GM18951 (cell line): Measurements from ENCODE around the gene ANO7.

Experiments used
- POLR2A ChIP-seq: IDR thresholded peaks from 4 replicates; pipeline ENCODE4 v1.6.1; 2011; ENCODE audit warnings: mild to moderate bottlenecking; ENCODE audit not compliant: insufficient read length, insufficient read depth; ENCODE audit errors: extremely low read depth
- in situ Hi-C: fragments of 300-500 bp; cut with MboI; formaldehyde crosslinking; loops from one replicate; pipeline ENCODE4 v1.12.0; 2022; ENCODE audit warnings: low sequenced_read_pairs, mixed read lengths, inconsistent platforms; ENCODE audit not compliant: unreplicated experiment

ANO7 gene

GRCh38 chr2:241202268-241202585 lies 13.8 kb downstream of the ANO7 start:
- TF ChIP-seq POLR2A: no peak
- in situ Hi-C loops: no loop called here

DNA sequence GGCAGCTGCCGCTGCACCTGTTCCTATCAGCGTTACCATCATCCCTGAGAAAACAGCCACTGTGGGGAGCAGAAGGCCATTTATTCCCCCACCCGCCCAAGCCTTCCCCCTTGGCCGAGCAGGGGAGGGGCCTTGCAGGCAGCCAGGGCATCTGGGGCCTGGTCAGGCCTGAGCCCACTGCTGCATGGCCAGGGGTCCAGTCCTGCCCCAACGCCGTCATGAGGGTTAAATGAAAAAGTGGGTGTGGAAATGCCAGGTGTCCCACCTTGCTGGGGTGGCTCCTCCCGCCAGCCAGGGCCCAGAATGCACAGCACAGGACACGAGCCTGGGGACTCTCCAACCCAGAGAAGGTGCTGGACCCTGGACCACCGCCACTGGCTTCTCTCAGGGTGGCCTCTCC lies 14.2 kb downstream of the ANO7 start:
- TF ChIP-seq POLR2A: no peak
- in situ Hi-C loops: no loop called here

GRCh38 chr2:241203218-241204009 lies 14.9 kb downstream of the ANO7 start:
- in situ Hi-C loops: no loop called here

DNA sequence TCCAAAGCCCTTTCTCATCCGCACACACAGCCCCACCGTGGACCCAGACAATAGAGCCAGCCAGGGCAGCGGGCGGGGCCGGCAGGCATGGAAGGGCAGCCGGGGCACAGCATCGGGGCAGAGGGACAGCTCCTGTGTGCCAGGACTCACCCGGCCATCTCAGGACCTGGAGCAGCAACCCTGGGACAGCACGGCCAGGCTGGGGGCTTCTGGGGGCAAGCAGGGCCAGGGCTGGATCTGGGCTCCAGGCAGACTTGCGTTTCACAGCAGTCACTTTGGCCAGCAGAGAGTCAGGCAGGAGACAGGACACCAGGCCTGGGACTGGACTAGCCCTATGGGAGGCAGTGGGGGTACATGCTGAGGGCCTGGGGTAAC lies 15.5 kb downstream of the ANO7 start:
- in situ Hi-C loops: no loop called here
- TF ChIP-seq POLR2A: no peak

More at GRCh38 chr2:241203218-241204009, 14.9 kb downstream of the ANO7 start:
- TF ChIP-seq POLR2A: no peak

DNA sequence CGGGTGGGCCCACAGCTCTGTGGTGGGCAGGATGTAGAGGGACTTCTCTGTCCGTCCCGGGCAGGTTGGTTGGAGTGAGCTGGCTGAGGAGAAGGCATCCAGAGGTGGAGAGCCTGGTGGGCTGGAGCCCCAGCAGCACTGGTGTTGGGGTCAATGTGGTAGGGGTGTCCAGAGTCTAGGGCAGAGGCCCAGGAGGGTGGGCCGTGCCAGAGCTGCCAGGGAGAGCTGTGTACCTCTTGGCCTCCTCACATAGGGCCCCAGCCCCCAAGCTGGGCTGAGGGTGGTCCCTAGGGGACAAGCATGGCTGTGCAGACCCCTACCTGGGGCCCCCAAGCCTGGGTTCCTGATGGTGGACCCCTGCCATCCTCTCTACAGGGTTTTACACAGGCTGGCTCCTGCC lies 16.0 kb downstream of the ANO7 start:
- no peak for TF ChIP-seq POLR2A

GRCh38 chr2:241205086-241205485 lies 16.6 kb downstream of the ANO7 start:
- no peak for TF ChIP-seq POLR2A

More for the DNA sequence above, 16.0 kb downstream of the ANO7 start:
- in situ Hi-C loops: no loop called here

GRCh38 chr2:241207151-241207550 lies 18.7 kb downstream of the ANO7 start:
- no peak for TF ChIP-seq POLR2A
- in situ Hi-C loops: no loop called here

More at GRCh38 chr2:241205086-241205485, 16.6 kb downstream of the ANO7 start:
- in situ Hi-C loops: no loop called here

DNA sequence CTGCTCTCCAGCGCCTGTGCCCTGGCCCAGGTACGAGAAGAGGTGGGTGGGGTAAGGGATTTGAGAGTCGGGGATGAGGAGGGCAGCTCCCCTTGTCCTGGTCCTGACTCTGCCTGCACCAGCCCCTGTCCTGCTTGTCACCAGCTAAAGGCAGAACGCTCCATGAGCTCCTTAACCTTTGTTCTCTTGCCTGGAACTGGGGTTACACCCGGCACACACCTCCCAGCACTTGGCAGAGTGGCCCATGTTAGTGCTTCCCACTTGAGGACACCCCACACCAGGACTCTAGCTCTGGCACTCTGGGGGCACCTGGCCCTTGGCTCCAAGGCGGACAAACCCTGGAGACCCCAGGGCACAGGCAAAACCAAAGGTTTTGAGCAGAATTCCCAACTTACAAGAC lies 19.2 kb downstream of the ANO7 start:
- TF ChIP-seq POLR2A: no peak
- in situ Hi-C loops: no loop called here

DNA sequence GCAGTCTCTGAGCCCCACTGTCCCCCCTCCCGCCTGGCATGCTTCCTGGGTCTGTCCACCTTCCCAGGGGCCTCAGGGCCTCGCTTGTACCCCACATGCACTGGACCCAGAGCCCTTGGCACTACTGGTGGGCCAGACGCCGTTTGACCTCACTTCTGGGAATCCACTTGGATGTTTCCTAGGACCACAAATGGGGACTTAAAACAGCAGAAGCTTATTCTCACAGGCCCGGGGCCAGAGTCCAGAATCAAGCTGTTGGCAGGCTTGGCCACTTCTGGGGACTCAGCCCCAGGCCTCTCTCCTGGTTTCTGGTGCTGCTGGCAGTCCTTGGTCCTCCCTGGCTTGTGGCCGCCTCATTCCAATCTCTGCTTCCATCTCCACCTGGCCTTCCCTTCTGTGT lies 19.6 kb downstream of the ANO7 start:
- in situ Hi-C loops: no loop called here
- TF ChIP-seq POLR2A: no peak

DNA sequence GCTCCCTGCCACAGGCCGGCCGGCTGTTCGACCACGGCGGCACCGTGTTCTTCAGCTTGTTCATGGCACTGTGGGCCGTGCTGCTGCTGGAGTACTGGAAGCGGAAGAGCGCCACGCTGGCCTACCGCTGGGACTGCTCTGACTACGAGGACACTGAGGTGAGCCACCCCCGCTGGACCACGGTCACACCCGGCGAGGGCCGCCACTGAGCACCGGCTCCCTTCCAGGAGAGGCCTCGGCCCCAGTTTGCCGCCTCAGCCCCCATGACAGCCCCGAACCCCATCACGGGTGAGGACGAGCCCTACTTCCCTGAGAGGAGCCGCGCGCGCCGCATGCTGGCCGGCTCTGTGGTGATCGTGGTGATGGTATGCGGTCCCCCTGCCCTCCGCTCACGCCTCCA lies 20.8 kb downstream of the ANO7 start:
- no peak for TF ChIP-seq POLR2A
- in situ Hi-C loops: no loop called here

GRCh38 chr2:241211276-241211675 lies 22.8 kb downstream of the ANO7 start:
- no peak for TF ChIP-seq POLR2A
- in situ Hi-C loops: no loop called here

DNA sequence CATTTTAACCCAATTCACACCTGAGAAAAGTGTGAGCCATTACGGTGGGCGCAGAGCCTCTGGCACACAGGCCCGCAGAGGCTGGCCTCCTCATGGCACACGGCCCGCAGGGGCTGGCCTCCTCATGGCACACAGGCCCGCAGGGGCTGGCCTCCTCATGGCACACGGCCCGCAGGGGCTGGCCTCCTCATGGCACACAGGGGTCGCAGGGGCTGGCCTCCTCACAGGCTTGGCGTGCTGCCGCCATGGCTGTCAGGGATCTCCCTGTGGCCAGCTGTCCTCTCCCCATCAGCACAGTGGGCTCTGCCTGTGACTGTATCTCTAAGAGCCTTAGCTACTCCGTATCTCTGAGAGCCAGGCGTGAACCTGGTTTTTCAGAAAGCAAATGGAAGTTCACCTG lies 24.6 kb downstream of the ANO7 start:
- in situ Hi-C loops: no loop called here
- TF ChIP-seq POLR2A: no peak

GRCh38 chr2:241213567-241213966 lies 25.1 kb downstream of the ANO7 start:
- TF ChIP-seq POLR2A: no peak
- in situ Hi-C loops: no loop called here

DNA sequence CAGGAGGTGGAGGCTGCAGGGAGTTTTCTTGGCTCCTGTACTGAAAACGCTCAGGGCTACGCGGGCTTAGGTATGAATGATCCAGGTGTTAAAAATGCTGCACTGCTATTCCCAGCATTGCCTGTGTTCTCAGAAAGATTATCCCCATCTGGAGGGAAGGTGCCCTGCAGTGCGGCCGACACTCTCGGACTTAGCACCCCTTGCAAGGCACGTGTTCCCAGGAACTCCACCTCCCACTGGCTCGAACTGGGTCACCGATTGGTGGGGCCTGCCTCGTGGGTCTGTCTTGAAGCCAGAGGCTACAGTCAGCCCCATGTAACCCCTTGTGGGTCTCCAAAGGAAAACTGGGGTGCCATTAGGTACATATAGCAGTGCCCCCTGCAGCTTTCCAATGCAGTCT lies 25.7 kb downstream of the ANO7 start:
- in situ Hi-C loops: no loop called here
- TF ChIP-seq POLR2A: no peak

DNA sequence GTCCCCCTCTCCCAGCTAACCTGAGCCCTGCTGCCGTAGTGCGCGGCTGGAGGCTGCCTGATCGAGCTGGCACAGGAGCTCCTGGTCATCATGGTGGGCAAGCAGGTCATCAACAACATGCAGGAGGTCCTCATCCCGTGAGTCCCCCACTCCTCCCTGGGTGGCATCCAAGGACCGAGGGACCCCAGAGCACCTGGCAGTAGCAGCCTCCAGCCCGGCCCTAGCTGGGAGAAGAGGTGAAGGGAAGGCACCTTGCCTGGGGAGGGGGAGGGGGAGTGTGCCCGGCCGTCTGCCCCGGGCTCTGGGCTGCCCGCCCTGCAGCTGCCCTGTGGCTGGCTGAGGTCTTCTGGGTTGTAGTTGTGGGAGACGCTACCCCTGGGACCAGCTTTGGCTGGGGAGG lies 26.3 kb downstream of the ANO7 start:
- no peak for TF ChIP-seq POLR2A
- in situ Hi-C loops: no loop called here
